Parathyroid adenoma (tissue), 2 donors: ENCODE results near the gene C1orf216.

Source experiments
- H2AFZ ChIP-seq: fragments of 300-600 bp; sonication (generic); one replicate; pipeline ENCODE4 v1.7.0; 2017; ENCODE audit warnings: antibody characterized with exemption, mild to moderate bottlenecking
- H3K27ac ChIP-seq: fragments of 300-600 bp; sonication (generic); one replicate; pipeline ENCODE4 v1.7.0; 2017
- H3K27me3 ChIP-seq: fragments of 300-600 bp; sonication (generic); one replicate; pipeline ENCODE4 v1.7.0; 2017; ENCODE audit warnings: low read length; ENCODE audit not compliant: control insufficient read depth, insufficient read depth
- H3K36me3 ChIP-seq: fragments of 300-600 bp; sonication (generic); one replicate; pipeline ENCODE4 v1.7.0; 2017; ENCODE audit warnings: low read length; ENCODE audit not compliant: control insufficient read depth, insufficient read depth
- H3K4me1 ChIP-seq: fragments of 300-600 bp; sonication (generic); one replicate; pipeline ENCODE4 v1.7.0; 2017; ENCODE audit warnings: control low read depth
- H3K4me2 ChIP-seq: fragments of 300-600 bp; sonication (generic); one replicate; pipeline ENCODE4 v1.7.0; 2017; ENCODE audit warnings: low read length
- H3K4me3 ChIP-seq: fragments of 300-600 bp; sonication (generic); one replicate; pipeline ENCODE4 v1.7.0; 2017; ENCODE audit warnings: low read depth, low read length
- H3K79me2 ChIP-seq: fragments of 300-600 bp; sonication (generic); one replicate; pipeline ENCODE4 v1.7.0; 2017; ENCODE audit warnings: control low read depth
- H3K9ac ChIP-seq: fragments of 300-600 bp; sonication (generic); one replicate; pipeline ENCODE4 v1.7.0; 2017; ENCODE audit warnings: mild to moderate bottlenecking
- H3K9me3 ChIP-seq: fragments of 300-600 bp; sonication (generic); one replicate; pipeline ENCODE4 v1.7.0; 2017; ENCODE audit warnings: low read length; ENCODE audit not compliant: control insufficient read depth
- TF ChIP-seq, protein P1 (sequence below): fragments of 300-600 bp; sonication (generic); IDR thresholded peaks from one replicate; pipeline ENCODE4 v1.7.0; 2017; ENCODE audit warnings: antibody characterized with exemption, mild to moderate bottlenecking
- donor health status: primary hyperparathyroidism.

C1orf216 gene

DNA sequence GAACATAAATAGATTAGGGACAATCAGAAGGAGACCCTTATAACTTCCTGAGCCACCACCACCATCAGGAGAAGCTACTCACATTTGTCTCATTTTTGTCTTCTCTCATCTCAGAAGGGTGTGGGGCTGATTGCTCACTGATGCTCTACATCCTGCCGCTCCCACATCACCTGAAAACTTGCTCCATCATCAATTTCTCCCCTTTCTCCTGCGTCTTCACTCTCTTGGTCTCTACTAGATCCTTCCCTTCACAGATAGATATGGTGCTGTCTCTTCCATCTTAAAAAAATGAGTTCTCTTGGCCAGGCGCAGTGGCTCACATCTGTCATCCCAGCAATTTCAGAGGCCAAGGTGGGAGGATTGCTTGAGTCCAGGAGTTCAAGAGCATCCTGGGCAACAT is 38.4 kb downstream of the C1orf216 start:
- no peak overlapping the region for H2AFZ ChIP-seq
- no peak overlapping the region for H3K27ac ChIP-seq
- TF ChIP-seq, protein P1, sequence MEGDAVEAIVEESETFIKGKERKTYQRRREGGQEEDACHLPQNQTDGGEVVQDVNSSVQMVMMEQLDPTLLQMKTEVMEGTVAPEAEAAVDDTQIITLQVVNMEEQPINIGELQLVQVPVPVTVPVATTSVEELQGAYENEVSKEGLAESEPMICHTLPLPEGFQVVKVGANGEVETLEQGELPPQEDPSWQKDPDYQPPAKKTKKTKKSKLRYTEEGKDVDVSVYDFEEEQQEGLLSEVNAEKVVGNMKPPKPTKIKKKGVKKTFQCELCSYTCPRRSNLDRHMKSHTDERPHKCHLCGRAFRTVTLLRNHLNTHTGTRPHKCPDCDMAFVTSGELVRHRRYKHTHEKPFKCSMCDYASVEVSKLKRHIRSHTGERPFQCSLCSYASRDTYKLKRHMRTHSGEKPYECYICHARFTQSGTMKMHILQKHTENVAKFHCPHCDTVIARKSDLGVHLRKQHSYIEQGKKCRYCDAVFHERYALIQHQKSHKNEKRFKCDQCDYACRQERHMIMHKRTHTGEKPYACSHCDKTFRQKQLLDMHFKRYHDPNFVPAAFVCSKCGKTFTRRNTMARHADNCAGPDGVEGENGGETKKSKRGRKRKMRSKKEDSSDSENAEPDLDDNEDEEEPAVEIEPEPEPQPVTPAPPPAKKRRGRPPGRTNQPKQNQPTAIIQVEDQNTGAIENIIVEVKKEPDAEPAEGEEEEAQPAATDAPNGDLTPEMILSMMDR = no peak
- no peaks in the 10 kb centered on the region for H3K9me3 ChIP-seq
- H3K9ac ChIP-seq = no peak overlapping the region
- H3K4me1 ChIP-seq = no peaks in the 10 kb centered on the region
- H3K4me3 ChIP-seq = no peak overlapping the region
- H3K27me3 ChIP-seq = no peaks in the 10 kb centered on the region
- no peaks in the 10 kb centered on the region for H3K79me2 ChIP-seq
- no peak overlapping the region for H3K4me2 ChIP-seq
- no peaks in the 10 kb centered on the region for H3K36me3 ChIP-seq

DNA sequence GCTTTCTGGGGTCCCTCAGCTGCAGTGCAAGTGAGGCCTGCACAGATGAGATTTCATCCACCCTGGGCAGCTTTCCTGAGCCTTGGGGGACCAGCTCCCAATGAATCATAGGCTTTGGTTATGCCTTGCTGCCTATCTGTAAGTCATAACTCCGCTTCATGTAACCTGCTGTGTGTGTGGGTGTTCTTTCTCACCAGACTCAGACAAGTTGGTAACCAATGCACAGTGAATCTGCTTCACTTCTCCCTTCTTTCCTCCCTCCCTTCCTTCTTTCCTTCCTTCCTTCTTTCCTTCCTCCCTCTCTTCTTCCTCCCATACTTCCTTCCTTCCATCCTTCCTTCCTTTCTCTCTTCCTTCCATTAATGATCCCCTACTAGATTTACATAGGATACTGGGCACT is 42.9 kb downstream of the C1orf216 start:
- TF ChIP-seq, protein P1 = no peak
- Histone ChIP-seq H3K9me3 (no peaks in the 10 kb centered on the region), H3K4me1 (no peaks in the 10 kb centered on the region), H3K9ac (no peak overlapping the region), H3K4me3 (no peak overlapping the region), H3K36me3 (no peaks in the 10 kb centered on the region), H3K27me3 (no peaks in the 10 kb centered on the region), H3K79me2 (no peaks in the 10 kb centered on the region), H3K27ac (no peak overlapping the region), H2AFZ (no peak overlapping the region), H3K4me2 (no peak overlapping the region)

DNA sequence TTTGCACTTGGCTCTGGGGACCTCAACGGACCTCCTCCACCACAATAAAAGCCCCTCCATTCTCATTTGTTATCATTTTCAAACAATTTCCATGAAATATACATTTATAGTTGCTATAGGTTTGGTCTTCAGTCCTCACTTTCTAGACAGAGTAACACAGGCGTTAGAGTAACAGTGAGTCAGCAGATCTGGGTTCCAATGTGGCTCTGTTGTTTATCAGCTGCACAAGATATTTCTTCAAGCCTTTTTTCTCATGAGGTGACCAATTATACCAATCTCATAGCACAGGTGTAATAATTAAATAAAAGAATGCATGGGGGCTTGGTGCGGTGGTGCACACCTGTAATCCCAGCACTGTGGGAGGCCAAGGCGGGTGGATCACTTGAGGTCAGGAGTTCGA is 44.6 kb downstream of the C1orf216 start:
- H3K27me3 ChIP-seq = no peaks in the 10 kb centered on the region
- no peak overlapping the region for H3K4me2 ChIP-seq
- H2AFZ ChIP-seq = no peak overlapping the region
- H3K4me1 ChIP-seq = no peaks in the 10 kb centered on the region
- no peak overlapping the region for H3K4me3 ChIP-seq
- H3K9ac ChIP-seq = no peak overlapping the region
- no peaks in the 10 kb centered on the region for H3K9me3 ChIP-seq
- no peak overlapping the region for H3K27ac ChIP-seq
- TF ChIP-seq, protein P1 = no peak
- no peaks in the 10 kb centered on the region for H3K36me3 ChIP-seq
- H3K79me2 ChIP-seq = no peaks in the 10 kb centered on the region

DNA sequence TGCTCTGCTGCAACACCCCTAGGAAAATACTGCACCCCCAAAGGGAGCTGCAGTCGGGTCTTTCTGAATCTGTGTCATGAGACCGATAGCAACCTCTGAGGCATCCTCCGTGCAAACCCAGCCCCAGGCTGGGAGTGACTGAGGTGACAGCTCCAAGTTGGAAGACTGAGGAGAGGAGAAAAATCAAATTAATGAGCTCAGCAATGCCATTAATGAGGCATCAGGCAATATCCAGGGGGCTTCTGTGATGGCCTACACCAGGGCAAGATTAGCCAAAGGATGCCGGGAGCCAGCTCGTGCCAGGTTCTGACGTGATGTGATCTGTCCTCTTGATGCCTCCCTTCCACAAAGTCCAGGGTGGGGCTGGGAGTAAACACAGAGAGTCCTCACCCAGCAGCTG is 46.6 kb downstream of the C1orf216 start:
- Histone ChIP-seq H3K36me3 (no peaks in the 10 kb centered on the region), H2AFZ (no peak overlapping the region), H3K4me1 (no peaks in the 10 kb centered on the region), H3K79me2 (no peaks in the 10 kb centered on the region), H3K4me3 (no peak overlapping the region), H3K9ac (no peak overlapping the region), H3K4me2 (no peak overlapping the region), H3K9me3 (no peaks in the 10 kb centered on the region), H3K27ac (no peak overlapping the region), H3K27me3 (no peaks in the 10 kb centered on the region)
- TF ChIP-seq, protein P1 = no peak

DNA sequence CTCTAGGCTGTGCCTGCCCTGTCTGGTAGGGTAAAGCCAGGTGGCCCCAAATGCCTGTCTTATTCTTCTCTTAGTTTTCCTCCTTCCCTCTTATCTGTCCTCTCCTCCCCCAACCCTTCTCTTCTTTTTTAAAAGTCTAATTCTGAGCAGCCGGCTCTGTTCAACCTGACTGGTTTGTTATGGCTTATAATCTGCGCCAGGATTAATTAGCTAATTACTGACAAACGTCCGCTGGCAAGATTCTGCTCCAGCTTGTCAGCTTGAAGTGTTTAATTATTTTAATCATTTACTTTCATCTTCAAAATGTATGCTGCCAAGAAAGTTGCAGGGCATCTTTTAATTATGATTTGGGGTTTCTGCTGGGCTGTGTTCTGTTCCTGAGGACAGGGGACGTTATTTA is 50.2 kb downstream of the C1orf216 start:
- Histone ChIP-seq H3K4me3 (no peak overlapping the region), H3K9ac (no peak overlapping the region), H3K27me3 (no peaks in the 10 kb centered on the region), H3K4me2 (no peak overlapping the region), H3K27ac (no peak overlapping the region), H3K9me3 (no peaks in the 10 kb centered on the region), H3K79me2 (no peaks in the 10 kb centered on the region), H3K4me1 (no peaks in the 10 kb centered on the region), H2AFZ (no peak overlapping the region), H3K36me3 (no peaks in the 10 kb centered on the region)
- TF ChIP-seq, protein P1 = no peak
